ENCODE measurements around the gene KCTD2. TPM values are rescaled to one million over a fixed set of nuclear protein-coding genes. Genes with fewer than 3 reads are reported as not detected.

KCTD2 gene
- total and polyA plus RNA-seq, 9 of the 15 experiments (the other 6 are each of a cell fraction or from before 2014, with no cell fraction given): 1.7 to 32.9 (median 15.8) TPM

DNA sequence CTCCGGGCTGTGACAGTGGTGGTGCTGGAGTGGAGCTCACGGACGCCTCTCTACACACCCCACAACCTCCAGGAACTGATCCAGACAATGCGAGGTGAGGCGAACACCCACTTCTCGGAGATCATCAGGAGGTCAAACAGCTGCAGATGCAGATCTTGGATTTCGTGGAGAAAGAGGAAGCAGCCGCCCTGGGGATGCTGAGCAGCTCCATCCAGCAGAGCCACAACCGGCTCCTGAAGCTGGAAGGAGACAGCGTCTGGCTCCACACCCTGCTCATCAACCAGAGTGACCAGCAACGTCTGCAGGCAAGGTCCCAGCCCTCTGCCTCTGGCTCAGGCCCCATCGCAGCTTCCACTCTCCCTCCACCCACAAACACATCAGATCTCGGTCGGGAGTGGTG, 27.5 kb downstream of the KCTD2 start (continued):
- no peak for TF ChIP-seq ZNF655 (CRISPR knock-in tag; IDR thresholded peaks at IDR 0.05)
- no peak for TF ChIP-seq YY1 (IDR thresholded peaks at IDR 0.05; ENCODE audit: borderline replicate concordance in 1 of 3, control insufficient read depth in 1 of 3, extremely low read depth in 1 of 3, insufficient read depth in 3 of 3, insufficient read length in 1 of 3, insufficient replicate concordance in 2 of 3, low read depth in 1 of 3, low read length in 2 of 3)
- no peak for TF ChIP-seq PHF8 (IDR thresholded peaks at IDR 0.05; ENCODE audit: borderline replicate concordance, low read length)
- no peak for TF ChIP-seq SMAD1 (IDR thresholded peaks at IDR 0.05; ENCODE audit: low read depth, low read length, partially characterized antibody)
- peak; percentile 21; the same call in 1 of the 2 replicates for TF ChIP-seq SMARCE1 (IDR thresholded peaks at IDR 0.05)
- TF ChIP-seq ZNF668 (CRISPR knock-in tag; IDR thresholded peaks at IDR 0.05): no peak
- TF ChIP-seq, protein P1, sequence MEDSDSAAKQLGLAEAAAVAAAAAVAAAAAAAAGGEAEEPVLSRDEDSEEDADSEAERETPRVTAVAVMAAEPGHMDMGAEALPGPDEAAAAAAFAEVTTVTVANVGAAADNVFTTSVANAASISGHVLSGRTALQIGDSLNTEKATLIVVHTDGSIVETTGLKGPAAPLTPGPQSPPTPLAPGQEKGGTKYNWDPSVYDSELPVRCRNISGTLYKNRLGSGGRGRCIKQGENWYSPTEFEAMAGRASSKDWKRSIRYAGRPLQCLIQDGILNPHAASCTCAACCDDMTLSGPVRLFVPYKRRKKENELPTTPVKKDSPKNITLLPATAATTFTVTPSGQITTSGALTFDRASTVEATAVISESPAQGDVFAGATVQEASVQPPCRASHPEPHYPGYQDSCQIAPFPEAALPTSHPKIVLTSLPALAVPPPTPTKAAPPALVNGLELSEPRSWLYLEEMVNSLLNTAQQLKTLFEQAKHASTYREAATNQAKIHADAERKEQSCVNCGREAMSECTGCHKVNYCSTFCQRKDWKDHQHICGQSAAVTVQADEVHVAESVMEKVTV (CRISPR knock-in tag; IDR thresholded peaks at IDR 0.05): no peak
- no peak for TF ChIP-seq ELF4 (CRISPR knock-in tag; IDR thresholded peaks at IDR 0.05)
- TF ChIP-seq, protein P2, sequence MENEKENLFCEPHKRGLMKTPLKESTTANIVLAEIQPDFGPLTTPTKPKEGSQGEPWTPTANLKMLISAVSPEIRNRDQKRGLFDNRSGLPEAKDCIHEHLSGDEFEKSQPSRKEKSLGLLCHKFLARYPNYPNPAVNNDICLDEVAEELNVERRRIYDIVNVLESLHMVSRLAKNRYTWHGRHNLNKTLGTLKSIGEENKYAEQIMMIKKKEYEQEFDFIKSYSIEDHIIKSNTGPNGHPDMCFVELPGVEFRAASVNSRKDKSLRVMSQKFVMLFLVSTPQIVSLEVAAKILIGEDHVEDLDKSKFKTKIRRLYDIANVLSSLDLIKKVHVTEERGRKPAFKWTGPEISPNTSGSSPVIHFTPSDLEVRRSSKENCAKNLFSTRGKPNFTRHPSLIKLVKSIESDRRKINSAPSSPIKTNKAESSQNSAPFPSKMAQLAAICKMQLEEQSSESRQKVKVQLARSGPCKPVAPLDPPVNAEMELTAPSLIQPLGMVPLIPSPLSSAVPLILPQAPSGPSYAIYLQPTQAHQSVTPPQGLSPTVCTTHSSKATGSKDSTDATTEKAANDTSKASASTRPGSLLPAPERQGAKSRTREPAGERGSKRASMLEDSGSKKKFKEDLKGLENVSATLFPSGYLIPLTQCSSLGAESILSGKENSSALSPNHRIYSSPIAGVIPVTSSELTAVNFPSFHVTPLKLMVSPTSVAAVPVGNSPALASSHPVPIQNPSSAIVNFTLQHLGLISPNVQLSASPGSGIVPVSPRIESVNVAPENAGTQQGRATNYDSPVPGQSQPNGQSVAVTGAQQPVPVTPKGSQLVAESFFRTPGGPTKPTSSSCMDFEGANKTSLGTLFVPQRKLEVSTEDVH (IDR thresholded peaks at IDR 0.05; ENCODE audit: low read depth, partially characterized antibody): no peak
- no peak for TF ChIP-seq SMARCC2 (IDR thresholded peaks at IDR 0.05; ENCODE audit: low read depth)
- peak; percentile 52; the same call in 1 of the 2 replicates for TF ChIP-seq TEAD4 (IDR thresholded peaks at IDR 0.05; ENCODE audit: low read length)
- TF ChIP-seq TEAD4 (CRISPR knock-in tag; IDR thresholded peaks at IDR 0.05; ENCODE audit: borderline replicate concordance): no peak
- TF ChIP-seq HLTF (IDR thresholded peaks at IDR 0.05): no peak
- TF ChIP-seq FOXK1 (CRISPR knock-in tag; IDR thresholded peaks at IDR 0.05; ENCODE audit: borderline replicate concordance): no peak
- no peak for TF ChIP-seq NONO (IDR thresholded peaks at IDR 0.05; ENCODE audit: low read depth in 2 of 2, low read length in 1 of 2)
- TF ChIP-seq SMAD3 (CRISPR knock-in tag; conservative IDR thresholded peaks at IDR 0.05): no peak
- TF ChIP-seq ESRRA (IDR thresholded peaks at IDR 0.05; ENCODE audit: borderline replicate concordance, low read depth): peak; percentile 88
- no peak for TF ChIP-seq FUS (optimal IDR thresholded peaks at IDR 0.05; ENCODE audit: low read depth, low read length)
- TF ChIP-seq, protein P3, sequence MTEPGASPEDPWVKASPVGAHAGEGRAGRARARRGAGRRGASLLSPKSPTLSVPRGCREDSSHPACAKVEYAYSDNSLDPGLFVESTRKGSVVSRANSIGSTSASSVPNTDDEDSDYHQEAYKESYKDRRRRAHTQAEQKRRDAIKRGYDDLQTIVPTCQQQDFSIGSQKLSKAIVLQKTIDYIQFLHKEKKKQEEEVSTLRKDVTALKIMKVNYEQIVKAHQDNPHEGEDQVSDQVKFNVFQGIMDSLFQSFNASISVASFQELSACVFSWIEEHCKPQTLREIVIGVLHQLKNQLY (CRISPR knock-in tag; conservative IDR thresholded peaks at IDR 0.05): no peak
- no peak for TF ChIP-seq ZC3H11A (IDR thresholded peaks at IDR 0.05; ENCODE audit: low read depth, low read length)
- no peak for TF ChIP-seq CSDE1 (IDR thresholded peaks at IDR 0.05)
- no peak for TF ChIP-seq U2AF2 (optimal IDR thresholded peaks at IDR 0.05; ENCODE audit: low read depth, low read length)
- TF ChIP-seq FIP1L1 (IDR thresholded peaks at IDR 0.05; ENCODE audit: low read depth, low read length, poor library complexity, severe bottlenecking): no peak
- no peak for TF ChIP-seq TAL1 (IDR thresholded peaks at IDR 0.05)
